GM23338 (cell line): Measurements from ENCODE around the gene DNAJC4. TPM values are rescaled to one million over a fixed set of nuclear protein-coding genes. Genes with fewer than 3 reads are reported as not detected.

Experiments
- ATAC-seq: fragments of 200-7000 bp; cut with Tn5 transposase; 3 replicates; pipeline ENCODE4 v1.9.1; 2020
- DNase-seq: peaks from one replicate; pipeline ENCODE4 v3.0.0-alpha.2; 2015; ENCODE audit warnings: low spot score
- H2AFZ ChIP-seq: fragments of 200-600 bp; sonication (generic); 2 replicates; pipeline ENCODE4 v1.8.0; 2016; ENCODE audit warnings: antibody characterized with exemption, mild to moderate bottlenecking, moderate library complexity
- H3F3A ChIP-seq: fragments of 200-600 bp; sonication (generic); replicated peaks from 2 replicates; pipeline ENCODE4 v1.8.0; 2017; ENCODE audit warnings: antibody characterized with exemption, mixed run types, low read depth
- H3K27ac ChIP-seq: fragments of 200-600 bp; sonication (generic); 2 replicates; pipeline ENCODE4 v1.6.1; 2016; ENCODE audit warnings: low read depth
- H3K27me3 ChIP-seq: fragments of 200-600 bp; sonication (generic); 2 replicates; pipeline ENCODE4 v1.8.0; 2016; ENCODE audit warnings: mild to moderate bottlenecking, mixed run types, moderate library complexity; ENCODE audit not compliant: insufficient read depth
- H3K36me3 ChIP-seq: fragments of 200-600 bp; sonication (generic); 2 replicates; pipeline ENCODE4 v1.8.0; 2016; ENCODE audit warnings: mild to moderate bottlenecking; ENCODE audit not compliant: insufficient read depth
- H3K4me1 ChIP-seq: fragments of 200-600 bp; sonication (generic); 2 replicates; pipeline ENCODE4 v1.8.0; 2016; ENCODE audit warnings: mild to moderate bottlenecking, moderate library complexity; ENCODE audit not compliant: insufficient read depth
- H3K4me2 ChIP-seq: fragments of 200-600 bp; sonication (generic); 2 replicates; pipeline ENCODE4 v1.7.1; 2017; ENCODE audit warnings: mixed run types
- H3K4me3 ChIP-seq: fragments of 200-600 bp; sonication (generic); 2 replicates; pipeline ENCODE4 v1.6.1; 2016; ENCODE audit warnings: mixed run types
- H3K79me2 ChIP-seq: fragments of 200-600 bp; sonication (generic); replicated peaks from 2 replicates; pipeline ENCODE4 v1.8.0; 2017; ENCODE audit warnings: mild to moderate bottlenecking; ENCODE audit not compliant: insufficient read depth
- H3K9me2 ChIP-seq: fragments of 200-600 bp; sonication (generic); 2 replicates; pipeline ENCODE4 v1.8.0; 2017; ENCODE audit not compliant: insufficient read depth
- H4K20me1 ChIP-seq: fragments of 200-600 bp; sonication (generic); replicated peaks from 2 replicates; pipeline ENCODE4 v1.8.0; 2017; ENCODE audit warnings: mild to moderate bottlenecking; ENCODE audit not compliant: insufficient read depth
- H3K27ac Mint-ChIP-seq: 2 replicates; pipeline ENCODE4 v1.8.0; 2020; ENCODE audit warnings: inconsistent platforms, mild to moderate bottlenecking, moderate library complexity, mixed read lengths
- H3K27me3 Mint-ChIP-seq: 3 replicates; pipeline ENCODE4 v1.8.0; 2022; ENCODE audit warnings: low read depth, mild to moderate bottlenecking, moderate library complexity, mixed read lengths, inconsistent platforms; ENCODE audit not compliant: insufficient read depth, poor library complexity
- H3K36me3 Mint-ChIP-seq: 3 replicates; pipeline ENCODE4 v1.8.0; 2021; ENCODE audit warnings: low read depth, mild to moderate bottlenecking, inconsistent platforms, moderate library complexity, mixed read lengths
- H3K4me1 Mint-ChIP-seq: 3 replicates; pipeline ENCODE4 v1.8.0; 2020; ENCODE audit warnings: mild to moderate bottlenecking, inconsistent platforms, mixed read lengths
- H3K4me3 Mint-ChIP-seq: 3 replicates; pipeline ENCODE4 v1.8.0; 2021; ENCODE audit warnings: moderate library complexity, mild to moderate bottlenecking, inconsistent platforms, mixed read lengths
- H3K9me3 Mint-ChIP-seq: 3 replicates; pipeline ENCODE4 v1.8.0; 2020; ENCODE audit warnings: moderate library complexity, mild to moderate bottlenecking, inconsistent platforms, mixed read lengths
- CREB1 ChIP-seq: fragments of 250-450 bp; sonication (Bioruptor Pico); IDR thresholded peaks from 2 replicates; pipeline ENCODE4 v1.5.0; 2020; ENCODE audit warnings: low read depth, mild to moderate bottlenecking, moderate library complexity
- EZH2 ChIP-seq: fragments of 200-600 bp; sonication (generic); IDR thresholded peaks from one replicate; pipeline ENCODE4 v1.8.0; 2017; ENCODE audit warnings: antibody characterized with exemption, mild to moderate bottlenecking, low read depth; ENCODE audit not compliant: unreplicated experiment
- EZH2phosphoT487 ChIP-seq: fragments of 200-600 bp; sonication (generic); IDR thresholded peaks from one replicate; pipeline ENCODE4 v1.8.1; 2018; ENCODE audit warnings: antibody characterized with exemption; ENCODE audit not compliant: unreplicated experiment
- NANOG ChIP-seq: IDR thresholded peaks from 2 replicates; pipeline ENCODE4 v1.6.1; 2016; ENCODE audit warnings: antibody characterized with exemption, borderline replicate concordance
- POLR2AphosphoS5 ChIP-seq: IDR thresholded peaks from 2 replicates; pipeline ENCODE4 v1.6.1; 2016; ENCODE audit warnings: antibody characterized with exemption, low read depth
- polyA plus RNA-seq: library from polyadenylated mRNA; unstranded; fragments of >200 nt; fragmentation: Nextera tagmentation; extraction: Ambion mirVana; gene quantifications from 2 replicates; pipeline ENCODE4 v1.2.1, GENCODE V29; 2016
- total RNA-seq: library from RNA; depleted of rRNA; stranded (reverse); fragments of >200 nt; shearing (Covaris generic); gene quantifications from 2 replicates; pipeline ENCODE4 v1.2.3, GENCODE V29; 2014; rRNA removed
- TF ChIP-seq, protein P1 (sequence below): IDR thresholded peaks from one replicate; pipeline ENCODE4 v1.6.1; 2018; ENCODE audit warnings: antibody characterized with exemption; ENCODE audit not compliant: unreplicated experiment

The DNAJC4 gene
- total and polyA plus RNA-seq, 2 experiments from 2014 or later = 10.5 to 34.4 TPM

DNA sequence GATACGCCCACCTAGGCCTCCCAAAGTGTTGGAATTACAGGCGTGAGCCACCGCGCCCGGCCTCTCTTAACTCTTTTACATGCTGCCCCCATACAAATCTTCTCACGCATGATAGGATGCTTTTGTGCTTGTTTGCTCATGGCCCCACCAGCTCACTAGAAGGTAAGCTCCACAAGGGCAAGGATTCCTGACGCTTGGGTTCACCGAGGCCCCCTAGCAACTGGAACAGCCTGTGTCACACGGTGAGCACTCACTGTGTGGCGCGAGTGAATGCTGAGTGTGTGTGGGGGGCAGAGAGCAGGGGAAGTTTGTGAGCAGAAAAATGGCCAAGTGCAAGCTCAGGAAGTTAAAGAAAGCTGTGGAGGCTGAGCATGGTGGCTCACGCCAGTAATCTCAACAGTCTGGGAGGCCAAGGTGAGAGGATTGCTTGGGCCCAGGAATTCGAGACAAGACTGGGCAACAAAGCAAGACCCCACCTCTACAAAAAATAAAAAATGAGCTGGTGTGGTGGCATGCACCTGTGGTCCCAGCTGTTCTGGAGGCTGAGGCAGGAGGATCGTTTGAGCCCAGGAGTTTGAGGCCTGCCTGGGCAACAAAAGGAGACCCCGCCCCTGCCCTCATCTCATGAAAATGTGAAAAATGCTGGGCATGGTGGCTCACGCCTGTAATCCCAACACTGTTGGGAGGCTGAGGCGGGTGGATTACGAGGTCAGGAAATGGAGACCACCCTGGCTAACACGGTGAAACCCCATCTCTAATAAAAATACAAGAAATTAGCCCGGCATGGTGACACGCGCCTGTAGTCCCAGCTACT, 51.8 kb downstream of the DNAJC4 start:
- peaks cover 18% of the 10 kb centered on the region for H3K27me3 Mint-ChIP-seq
- DNase-seq (no peak), ATAC-seq (no peak)
- no peaks in the 10 kb centered on the region; the same call in 1 of the 2 replicates for H4K20me1 ChIP-seq
- H3K4me1 ChIP-seq = peaks cover 8% of the 10 kb centered on the region
- H2AFZ ChIP-seq = no peak overlapping the region
- no peaks in the 10 kb centered on the region for H3K79me2 ChIP-seq
- H3K27ac ChIP-seq = no peak overlapping the region
- peaks cover 11% of the 10 kb centered on the region for H3K27me3 ChIP-seq
- peaks cover 8% of the 10 kb centered on the region for H3K4me1 Mint-ChIP-seq
- no peak overlapping the region for H3K4me3 Mint-ChIP-seq
- peaks cover 10% of the 10 kb centered on the region; the same call in 2 of the 3 replicates for H3K36me3 Mint-ChIP-seq
- no peak overlapping the region for H3K27ac Mint-ChIP-seq
- no peaks in the 10 kb centered on the region for H3K36me3 ChIP-seq
- H3K9me3 Mint-ChIP-seq = no peaks in the 10 kb centered on the region
- peaks cover 6% of the 10 kb centered on the region; the same call in 1 of the 2 replicates for H3F3A ChIP-seq
- H3K4me2 ChIP-seq = no peak overlapping the region
- H3K4me3 ChIP-seq = no peak overlapping the region
- no peaks in the 10 kb centered on the region for H3K9me2 ChIP-seq
- no peak for TF ChIP-seq CREB1 (CRISPR knock-in tag)
- no peak for TF ChIP-seq EZH2phosphoT487
- TF ChIP-seq NANOG = no peak
- TF ChIP-seq, protein P1, sequence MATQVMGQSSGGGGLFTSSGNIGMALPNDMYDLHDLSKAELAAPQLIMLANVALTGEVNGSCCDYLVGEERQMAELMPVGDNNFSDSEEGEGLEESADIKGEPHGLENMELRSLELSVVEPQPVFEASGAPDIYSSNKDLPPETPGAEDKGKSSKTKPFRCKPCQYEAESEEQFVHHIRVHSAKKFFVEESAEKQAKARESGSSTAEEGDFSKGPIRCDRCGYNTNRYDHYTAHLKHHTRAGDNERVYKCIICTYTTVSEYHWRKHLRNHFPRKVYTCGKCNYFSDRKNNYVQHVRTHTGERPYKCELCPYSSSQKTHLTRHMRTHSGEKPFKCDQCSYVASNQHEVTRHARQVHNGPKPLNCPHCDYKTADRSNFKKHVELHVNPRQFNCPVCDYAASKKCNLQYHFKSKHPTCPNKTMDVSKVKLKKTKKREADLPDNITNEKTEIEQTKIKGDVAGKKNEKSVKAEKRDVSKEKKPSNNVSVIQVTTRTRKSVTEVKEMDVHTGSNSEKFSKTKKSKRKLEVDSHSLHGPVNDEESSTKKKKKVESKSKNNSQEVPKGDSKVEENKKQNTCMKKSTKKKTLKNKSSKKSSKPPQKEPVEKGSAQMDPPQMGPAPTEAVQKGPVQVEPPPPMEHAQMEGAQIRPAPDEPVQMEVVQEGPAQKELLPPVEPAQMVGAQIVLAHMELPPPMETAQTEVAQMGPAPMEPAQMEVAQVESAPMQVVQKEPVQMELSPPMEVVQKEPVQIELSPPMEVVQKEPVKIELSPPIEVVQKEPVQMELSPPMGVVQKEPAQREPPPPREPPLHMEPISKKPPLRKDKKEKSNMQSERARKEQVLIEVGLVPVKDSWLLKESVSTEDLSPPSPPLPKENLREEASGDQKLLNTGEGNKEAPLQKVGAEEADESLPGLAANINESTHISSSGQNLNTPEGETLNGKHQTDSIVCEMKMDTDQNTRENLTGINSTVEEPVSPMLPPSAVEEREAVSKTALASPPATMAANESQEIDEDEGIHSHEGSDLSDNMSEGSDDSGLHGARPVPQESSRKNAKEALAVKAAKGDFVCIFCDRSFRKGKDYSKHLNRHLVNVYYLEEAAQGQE = no peak

DNA sequence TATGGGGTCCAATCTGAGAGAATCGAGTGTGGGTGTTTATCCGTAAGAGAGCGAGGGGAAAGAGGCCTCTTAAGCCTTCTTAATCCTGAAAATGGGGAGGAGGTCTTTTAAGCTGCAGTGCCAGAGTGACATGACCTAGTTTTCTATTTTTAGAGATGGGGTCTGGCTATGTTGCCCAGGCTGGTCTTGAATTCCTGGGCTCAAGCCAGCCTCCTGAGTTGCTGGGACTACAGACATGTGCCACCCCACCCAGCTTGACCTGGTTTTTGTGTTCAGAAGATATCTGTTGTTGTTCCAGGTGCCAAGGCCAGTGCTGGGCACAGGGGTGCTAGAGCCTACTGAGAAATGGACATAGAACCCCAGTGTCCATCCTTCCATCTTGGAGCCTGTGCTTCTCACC, 52.7 kb downstream of the DNAJC4 start:
- Histone ChIP-seq H3K27ac (no peak overlapping the region), H3K79me2 (no peaks in the 10 kb centered on the region), H3K4me3 (no peak overlapping the region), H3K4me1 (peaks cover 8% of the 10 kb centered on the region), H3K27me3 (peaks cover 13% of the 10 kb centered on the region), H3F3A (peaks cover 6% of the 10 kb centered on the region; the same call in 1 of the 2 replicates), H4K20me1 (no peaks in the 10 kb centered on the region; the same call in 1 of the 2 replicates), H3K36me3 (no peaks in the 10 kb centered on the region), H2AFZ (no peak overlapping the region), H3K4me2 (no peak overlapping the region; the same call in 1 of the 2 replicates), H3K9me2 (no peaks in the 10 kb centered on the region)
- Mint-ChIP-seq H3K4me1 (peaks cover 8% of the 10 kb centered on the region), H3K36me3 (peaks cover 10% of the 10 kb centered on the region; the same call in 2 of the 3 replicates), H3K27ac (no peak overlapping the region), H3K27me3 (peaks cover 19% of the 10 kb centered on the region), H3K9me3 (no peaks in the 10 kb centered on the region), H3K4me3 (peak overlapping the region; percentile 23; the same call in 1 of the 3 replicates)
- TF ChIP-seq NANOG = no peak
- TF ChIP-seq EZH2 = no peak
- TF ChIP-seq POLR2AphosphoS5 = no peak
- ATAC-seq (no peak), DNase-seq (no peak)

Other genes starting within 250 kb of the DNAJC4 start
- 94.7 and 122 TPM in 2 replicates for gene OTUB1, start 244.1 kb upstream of the DNAJC4 start, total RNA-seq
- gene OTUB1, start 244.1 kb upstream of the DNAJC4 start, polyA plus RNA-seq = 193 and 207 TPM in 2 replicates
- gene FLRT1, start 194.6 kb upstream of the DNAJC4 start, total RNA-seq = 0.54 and 1.1 TPM in 2 replicates
- gene FLRT1, start 194.6 kb upstream of the DNAJC4 start, polyA plus RNA-seq = 0.40 and 0.76 TPM in 2 replicates
- 22.2 and 33.0 TPM in 2 replicates for gene MACROD1, start 64.4 kb upstream of the DNAJC4 start, total RNA-seq
- gene MACROD1, start 64.4 kb upstream of the DNAJC4 start, polyA plus RNA-seq = 51.3 and 51.6 TPM in 2 replicates
- 346 and 351 TPM in 2 replicates for gene STIP1, start 44.4 kb upstream of the DNAJC4 start, total RNA-seq
- 194 and 213 TPM in 2 replicates for gene STIP1, start 44.4 kb upstream of the DNAJC4 start, polyA plus RNA-seq
- 0.43 and 1.5 TPM in 2 replicates for gene FERMT3, start 23.8 kb upstream of the DNAJC4 start, total RNA-seq
- gene FERMT3, start 23.8 kb upstream of the DNAJC4 start, polyA plus RNA-seq = 1.1 and 1.6 TPM in 2 replicates
- 36.9 and 40.6 TPM in 2 replicates for gene TRPT1, start 4.4 kb upstream of the DNAJC4 start, total RNA-seq
- 52.2 and 55.7 TPM in 2 replicates for gene TRPT1, start 4.4 kb upstream of the DNAJC4 start, polyA plus RNA-seq
- 35.1 and 67.0 TPM in 2 replicates for gene NUDT22, start 4.3 kb upstream of the DNAJC4 start, total RNA-seq
- gene NUDT22, start 4.3 kb upstream of the DNAJC4 start, polyA plus RNA-seq = 31.1 and 33.9 TPM in 2 replicates
- 24.2 and 25.8 TPM in 2 replicates for gene VEGFB, start 4.0 kb downstream of the DNAJC4 start, total RNA-seq
- 20.8 and 24.6 TPM in 2 replicates for gene VEGFB, start 4.0 kb downstream of the DNAJC4 start, polyA plus RNA-seq
- gene FKBP2, start 10.5 kb downstream of the DNAJC4 start, total RNA-seq = 31.4 and 35.0 TPM in 2 replicates
- gene FKBP2, start 10.5 kb downstream of the DNAJC4 start, polyA plus RNA-seq = 201 and 221 TPM in 2 replicates
- 283 and 315 TPM in 2 replicates for gene PPP1R14B, start 16.4 kb downstream of the DNAJC4 start, total RNA-seq
- gene PPP1R14B, start 16.4 kb downstream of the DNAJC4 start, polyA plus RNA-seq = 250 and 418 TPM in 2 replicates
- gene PLCB3, start 21.0 kb downstream of the DNAJC4 start, total RNA-seq = 89.8 and 103 TPM in 2 replicates
- gene PLCB3, start 21.0 kb downstream of the DNAJC4 start, polyA plus RNA-seq = 28.1 and 30.9 TPM in 2 replicates
- gene BAD, start 54.1 kb downstream of the DNAJC4 start, total RNA-seq = 45.8 and 46.4 TPM in 2 replicates
- 45.5 and 46.3 TPM in 2 replicates for gene BAD, start 54.1 kb downstream of the DNAJC4 start, polyA plus RNA-seq
- gene GPR137, start 55.3 kb downstream of the DNAJC4 start, total RNA-seq = 32.5 and 35.6 TPM in 2 replicates
- gene GPR137, start 55.3 kb downstream of the DNAJC4 start, polyA plus RNA-seq = 16.3 and 17.7 TPM in 2 replicates
- gene KCNK4, start 60.8 kb downstream of the DNAJC4 start, total RNA-seq = 1.0 TPM in 1 of 2 replicates, not detected in the other
- gene KCNK4, start 60.8 kb downstream of the DNAJC4 start, polyA plus RNA-seq = not detected in 2 replicates
- not detected in 2 replicates for gene CATSPERZ, start 69.8 kb downstream of the DNAJC4 start, total RNA-seq
- 0.99 and 1.8 TPM in 2 replicates for gene CATSPERZ, start 69.8 kb downstream of the DNAJC4 start, polyA plus RNA-seq
- gene ESRRA, start 75.0 kb downstream of the DNAJC4 start, total RNA-seq = 50.1 and 55.1 TPM in 2 replicates
- gene ESRRA, start 75.0 kb downstream of the DNAJC4 start, polyA plus RNA-seq = 13.7 and 15.7 TPM in 2 replicates
- gene TRMT112, start 87.0 kb downstream of the DNAJC4 start, total RNA-seq = 298 and 349 TPM in 2 replicates
- gene TRMT112, start 87.0 kb downstream of the DNAJC4 start, polyA plus RNA-seq = 927 and 1,003 TPM in 2 replicates
- gene PRDX5, start 87.6 kb downstream of the DNAJC4 start, total RNA-seq = 202 and 212 TPM in 2 replicates
- gene PRDX5, start 87.6 kb downstream of the DNAJC4 start, polyA plus RNA-seq = 300 and 312 TPM in 2 replicates
- gene CCDC88B, start 109.7 kb downstream of the DNAJC4 start, total RNA-seq = 12.1 and 12.3 TPM in 2 replicates
- gene CCDC88B, start 109.7 kb downstream of the DNAJC4 start, polyA plus RNA-seq = 5.9 and 6.8 TPM in 2 replicates
- 18.6 and 19.9 TPM in 2 replicates for gene RPS6KA4, start 128.6 kb downstream of the DNAJC4 start, total RNA-seq
- 3.5 and 4.1 TPM in 2 replicates for gene RPS6KA4, start 128.6 kb downstream of the DNAJC4 start, polyA plus RNA-seq